ENCODE measurements around the gene SPATA1.

SPATA1 gene

GRCh38 chr1:84506002-84506728 lies at the start of gene SPATA1, which contains the start of gene GNG5:
Gene SPATA1, plus strand, starts transcription at chr1:84506386. Its CDS starts 9,974 bp downstream, at chr1:84516360.
Gene GNG5, minus strand, starts transcription at chr1:84506581. Its CDS starts 490 bp downstream, at chr1:84506091.
- peak; percentile 80 for DNase-seq (ENCODE audit: extremely low read depth, low read depth)
- peak within 1 kb of the TSS; percentile 93 for H3K4me3 ChIP-seq (replicated peaks; ENCODE audit: low read depth, low read length)
- TF ChIP-seq CTCF (IDR thresholded peaks at IDR 0.05; ENCODE audit: low read depth, low read length, missing control alignments): no peak

- no peak for TF ChIP-seq CTCF (IDR thresholded peaks at IDR 0.05; ENCODE audit: low read depth, low read length, missing control alignments)
- no peak overlapping the region for H3K4me3 ChIP-seq (replicated peaks; ENCODE audit: low read depth, low read length)
- no peak for DNase-seq (ENCODE audit: extremely low read depth, low read depth)
Observed at GRCh38 chr1:84462118-84462517, 44.1 kb upstream of the SPATA1 start.

GRCh38 chr1:84467298-84467697 lies 38.9 kb upstream of the SPATA1 start:
- no peak for TF ChIP-seq CTCF (IDR thresholded peaks at IDR 0.05; ENCODE audit: low read depth, low read length, missing control alignments)
- DNase-seq (ENCODE audit: extremely low read depth, low read depth): no peak
- H3K4me3 ChIP-seq (replicated peaks; ENCODE audit: low read depth, low read length): no peak overlapping the region

GRCh38 chr1:84476225-84476624 lies 30.0 kb upstream of the SPATA1 start:
- H3K4me3 ChIP-seq (replicated peaks; ENCODE audit: low read depth, low read length): no peak overlapping the region
- DNase-seq (ENCODE audit: extremely low read depth, low read depth): no peak
- no peak for TF ChIP-seq CTCF (IDR thresholded peaks at IDR 0.05; ENCODE audit: low read depth, low read length, missing control alignments)

- H3K4me3 ChIP-seq (replicated peaks; ENCODE audit: low read depth, low read length): peak within 1 kb of the TSS; percentile 63
- peak; percentile 72 for DNase-seq (ENCODE audit: extremely low read depth, low read depth)
- no peak for TF ChIP-seq CTCF (IDR thresholded peaks at IDR 0.05; ENCODE audit: low read depth, low read length, missing control alignments)
Observed at GRCh38 chr1:84478876-84479868, 27.0 kb upstream of the SPATA1 start, which contains the start of gene RPF1. Gene RPF1, plus strand, starts transcription at chr1:84479266. Its CDS starts 16 bp downstream, at chr1:84479282.

GRCh38 chr1:84479998-84480397 lies 26.2 kb upstream of the SPATA1 start:
- H3K4me3 ChIP-seq (replicated peaks; ENCODE audit: low read depth, low read length): peak overlapping the region; percentile 63
- DNase-seq (ENCODE audit: extremely low read depth, low read depth): no peak
- no peak for TF ChIP-seq CTCF (IDR thresholded peaks at IDR 0.05; ENCODE audit: low read depth, low read length, missing control alignments)

Measured in HFF-Myc (cell line).